H1 (cell line): ENCODE data around the gene SLC13A4. TPM values are rescaled to one million over a fixed set of nuclear protein-coding genes. Genes with fewer than 3 reads are reported as not detected.

Source experiments
- CTCF ChIA-PET: fragments of 300-600 bp; sonication (Branson Sonifier 250); formaldehyde crosslinking; loops from one replicate; lab custom pipeline; 2021; ENCODE audit not compliant: partially characterized antibody; lab: Charles Lee
- POLR2A ChIA-PET: fragments of 300-600 bp; sonication (Branson Sonifier 250); formaldehyde crosslinking; loops from one replicate; lab custom pipeline; 2021; ENCODE audit warnings: inconsistent platforms; ENCODE audit not compliant: partially characterized antibody; lab: Charles Lee
- DNase-seq, 2 experiments: peaks; one replicate each; pipeline versions ENCODE4 v3.0.0 to v3.0.0-alpha.2; 2010 to 2022; ENCODE audit warnings: low spot score in 2 of 2, low read depth in 1 of 2, mixed read lengths in 1 of 2
- FAIRE-seq: peaks from 2 replicates; lab custom pipeline; 2011; peaks lifted over from hg19 to GRCh38; lab: Jason Lieb, UNC
- H2AFZ ChIP-seq: 2 replicates; pipeline ENCODE4 v1.8.1; 2012; ENCODE audit warnings: low read length, inconsistent platforms
- H2AK5ac ChIP-seq: 2 replicates; pipeline ENCODE4 v1.6.1; 2013; ENCODE audit warnings: low read depth, low read length
- H2BK120ac ChIP-seq: replicated peaks from 2 replicates; pipeline ENCODE3; 2013; ENCODE audit warnings: low read depth, low read length, inconsistent platforms
- H2BK12ac ChIP-seq: 2 replicates; pipeline ENCODE4 v1.6.1; 2013; ENCODE audit warnings: low read depth, low read length
- H2BK15ac ChIP-seq: 2 replicates; pipeline ENCODE4 v1.6.1; 2013; ENCODE audit warnings: low read length
- H2BK20ac ChIP-seq: 2 replicates; pipeline ENCODE4 v1.6.1; 2013; ENCODE audit warnings: low read length
- H2BK5ac ChIP-seq: 2 replicates; pipeline ENCODE4 v1.6.1; 2013; ENCODE audit warnings: low read depth, low read length
- H3K14ac ChIP-seq: 2 replicates; pipeline ENCODE4 v1.6.1; 2013; ENCODE audit warnings: inconsistent platforms; ENCODE audit not compliant: insufficient read length
- H3K18ac ChIP-seq: 2 replicates; pipeline ENCODE4 v1.6.1; 2013; ENCODE audit warnings: low read length; ENCODE audit errors: extremely low read depth
- H3K23ac ChIP-seq: 2 replicates; pipeline ENCODE4 v1.6.1; 2013; ENCODE audit warnings: inconsistent platforms; ENCODE audit not compliant: insufficient read length
- H3K23me2 ChIP-seq: 2 replicates; pipeline ENCODE4 v1.6.1; 2013; ENCODE audit warnings: low read depth, low read length
- H3K27ac ChIP-seq: 2 replicates; pipeline ENCODE4 v1.6.1; 2011; ENCODE audit warnings: low read depth, low read length, inconsistent platforms
- H3K27me3 ChIP-seq, 4 experiments: replicated peaks in 1 of 4; 1 replicate in 1 of 4; 2 replicates in 3 of 4; pipeline versions ENCODE4 v1.6.1 to v1.8.1; 2011 to 2013; ENCODE audit warnings: low read length in 3 of 4, mild to moderate bottlenecking in 3 of 4, inconsistent platforms in 2 of 4, mixed read lengths in 2 of 4, moderate library complexity in 1 of 4; ENCODE audit not compliant: control insufficient read depth in 3 of 4, insufficient read depth in 3 of 4; ENCODE audit errors: extremely low read depth in 1 of 4
- H3K36me3 ChIP-seq, 4 experiments: 2 replicates each; pipeline versions ENCODE4 v1.6.1 to v1.8.1; 2011 to 2013; ENCODE audit warnings: mild to moderate bottlenecking in 4 of 4, low read length in 3 of 4, moderate library complexity in 2 of 4, control low read depth in 1 of 4, inconsistent platforms in 1 of 4; ENCODE audit not compliant: insufficient read depth in 4 of 4, control insufficient read depth in 2 of 4
- H3K4ac ChIP-seq: replicated peaks from 2 replicates; pipeline ENCODE3; 2013; ENCODE audit warnings: low read length, low read depth, mixed read lengths, inconsistent platforms; ENCODE audit not compliant: insufficient read length
- H3K4me1 ChIP-seq, 4 experiments: replicated peaks in 1 of 4; 1 replicate in 1 of 4; 2 replicates in 3 of 4; pipeline versions ENCODE4 v1.6.1 to v1.8.1; 2011 to 2013; ENCODE audit warnings: low read length in 3 of 4, inconsistent platforms in 2 of 4, mixed read lengths in 1 of 4; ENCODE audit not compliant: insufficient read depth in 4 of 4, control insufficient read depth in 3 of 4
- H3K4me2 ChIP-seq, 2 experiments: 2 replicates each; pipeline versions ENCODE4 v1.6.1 to v1.8.1; 2011 to 2013; ENCODE audit warnings: low read depth in 2 of 2, low read length in 2 of 2, control low read depth in 1 of 2, inconsistent platforms in 1 of 2, mild to moderate bottlenecking in 1 of 2; ENCODE audit not compliant: insufficient read depth in 1 of 2
- H3K4me3 ChIP-seq, 4 experiments: fragments of 200-600, 300-600 bp in 1 of 4; sonication (generic), shearing (Covaris generic), sonication (Bioruptor Twin) in 1 of 4; 2 replicates each; pipeline versions ENCODE4 v1.5.1 to v1.8.1; 2011 to 2016; ENCODE audit warnings: low read length in 4 of 4, low read depth in 3 of 4, control low read depth in 2 of 4, inconsistent platforms in 2 of 4, mild to moderate bottlenecking in 2 of 4, mixed read lengths in 1 of 4, moderate library complexity in 1 of 4; ENCODE audit not compliant: insufficient read depth in 2 of 4; ENCODE audit errors: extremely low read depth in 1 of 4
- H3K56ac ChIP-seq: replicated peaks from 2 replicates; pipeline ENCODE3; 2013; ENCODE audit warnings: low read depth, mild to moderate bottlenecking, mixed read lengths, low read length, inconsistent platforms; ENCODE audit not compliant: insufficient read length
- H3K79me1 ChIP-seq: 2 replicates; pipeline ENCODE4 v1.6.1; 2013; ENCODE audit warnings: low read depth, low read length, control low read depth
- H3K79me2 ChIP-seq, 2 experiments: 2 replicates each; pipeline versions ENCODE4 v1.6.1 to v1.8.1; 2012 to 2013; ENCODE audit warnings: low read length in 2 of 2, mild to moderate bottlenecking in 2 of 2, inconsistent platforms in 1 of 2; ENCODE audit not compliant: insufficient read depth in 2 of 2, control insufficient read depth in 1 of 2
- H3K9ac ChIP-seq, 4 experiments: replicated peaks in 1 of 4; 1 replicate in 1 of 4; 2 replicates in 3 of 4; pipeline versions ENCODE4 v1.6.1 to v1.8.1; 2011 to 2013; ENCODE audit warnings: low read depth in 3 of 4, low read length in 3 of 4, control low read depth in 2 of 4, mild to moderate bottlenecking in 2 of 4, moderate library complexity in 2 of 4, inconsistent platforms in 1 of 4; ENCODE audit errors: extremely low read depth in 1 of 4
- H3K9me3 ChIP-seq, 2 experiments: 2 replicates each; pipeline versions ENCODE4 v1.6.1 to v1.8.1; 2012 to 2013; ENCODE audit warnings: mild to moderate bottlenecking in 2 of 2, moderate library complexity in 2 of 2, control low read depth in 1 of 2, inconsistent platforms in 1 of 2, low read depth in 1 of 2, low read length in 1 of 2, mixed read lengths in 1 of 2; ENCODE audit not compliant: insufficient read depth in 2 of 2
- H4K20me1 ChIP-seq, 2 experiments: replicated peaks in 1 of 2; 2 replicates each; pipeline versions ENCODE3 to v1.8.1; 2011 to 2013; ENCODE audit warnings: inconsistent platforms in 2 of 2, low read length in 2 of 2, mild to moderate bottlenecking in 1 of 2; ENCODE audit not compliant: insufficient read depth in 2 of 2, control insufficient read depth in 1 of 2
- H4K5ac ChIP-seq: 2 replicates; pipeline ENCODE4 v1.6.1; 2013; ENCODE audit warnings: low read length, low read depth, mixed read lengths, inconsistent platforms; ENCODE audit not compliant: insufficient read length
- H4K8ac ChIP-seq: 2 replicates; pipeline ENCODE4 v1.8.0; 2013; ENCODE audit warnings: mild to moderate bottlenecking, moderate library complexity, low read length, inconsistent platforms; ENCODE audit not compliant: insufficient read depth; ENCODE audit errors: extremely low read depth
- H4K91ac ChIP-seq: replicated peaks from 2 replicates; pipeline ENCODE3; 2013; ENCODE audit warnings: low read length, mixed read lengths, inconsistent platforms; ENCODE audit not compliant: insufficient read length
- CBX5 ChIP-seq: fragments of 300-800, 300-1000 bp; sonication (generic); IDR thresholded peaks from 2 replicates; pipeline ENCODE4 v1.7.1; 2016; ENCODE audit warnings: antibody characterized with exemption, low read length, low read depth
- GTF2F1 ChIP-seq: IDR thresholded peaks from 2 replicates; pipeline ENCODE4 v1.6.1; 2012; ENCODE audit warnings: low read depth, low read length, improper control_type of control experiment, borderline replicate concordance
- MAFK ChIP-seq: IDR thresholded peaks from 2 replicates; pipeline ENCODE4 v1.6.1; 2012; ENCODE audit warnings: low read depth, mild to moderate bottlenecking, improper control_type of control experiment, low read length
- RBBP5 ChIP-seq: IDR thresholded peaks from 2 replicates; pipeline ENCODE4 v1.7.1; 2012; ENCODE audit warnings: low read depth, mild to moderate bottlenecking, inconsistent platforms, low read length, moderate library complexity, borderline replicate concordance
- SAP30 ChIP-seq: fragments of 300-600 bp; sonication (generic); IDR thresholded peaks from 2 replicates; pipeline ENCODE4 v1.7.1; 2012; ENCODE audit warnings: low read length, moderate library complexity, mild to moderate bottlenecking, inconsistent platforms; ENCODE audit not compliant: insufficient read depth, insufficient replicate concordance
- SP2 ChIP-seq: IDR thresholded peaks from 2 replicates; pipeline ENCODE4 v1.6.1; 2012; ENCODE audit warnings: mild to moderate bottlenecking, low read length, inconsistent platforms
- SP4 ChIP-seq: IDR thresholded peaks from 2 replicates; pipeline ENCODE4 v1.6.1; 2012; ENCODE audit warnings: low read length, inconsistent platforms
- TAF1 ChIP-seq: IDR thresholded peaks from 2 replicates; pipeline ENCODE4 v1.6.1; 2011; ENCODE audit warnings: mild to moderate bottlenecking, low read depth, low read length
- WGBS, 2 experiments: shearing (Covaris generic) in 1 of 2; methylation state at CpG; one replicate each; pipeline versions ENCODE4 v1.1.6 to v1.1.7; 2013 to 2015; ENCODE audit warnings: low lambda C conversion rate in 2 of 2, mixed read lengths in 2 of 2, inconsistent platforms in 1 of 2, low coverage in 1 of 2, missing lambda C conversion rate in 1 of 2; ENCODE audit not compliant: insufficient replicate concordance in 2 of 2, insufficient coverage in 1 of 2, insufficient read length in 1 of 2; ENCODE audit errors: extremely low coverage in 1 of 2, missing lambda C conversion rate in 1 of 2; 5-methylcytosine and 5-hydroxymethylcytosine counted together
- polyA plus RNA-seq, 7 experiments: library from polyadenylated mRNA; depleted of rRNA in 3 of 7; stranded (reverse) in 5 of 7; unstranded in 2 of 7; fragments of >200 nt in 5 of 7; fragments of 200-250 nt in 2 of 7; gene quantifications; 1 replicate in 5 of 7; 2 replicates in 1 of 7; 4 replicates in 1 of 7; pipeline versions ENCODE4 v1.2.1 to v1.2.3, GENCODE V29; 2011 to 2013; ENCODE audit warnings: missing spikeins in 2 of 7, mixed read lengths in 2 of 7
- total RNA-seq: library from RNA; stranded (reverse); fragmentation: NEBNext Ultra II Directional; extraction: Animal tissue kit (Norgen Biotek cat#: 25700); gene quantifications from 2 replicates; pipeline ENCODE4 v1.2.1, GENCODE V29; 2021
- TF ChIP-seq, protein P1 (sequence below): IDR thresholded peaks from 2 replicates; pipeline ENCODE4 v1.6.1; 2012; ENCODE audit warnings: inconsistent platforms
- TF ChIP-seq, protein P2 (sequence below): IDR thresholded peaks from 2 replicates; pipeline ENCODE4 v1.6.1; 2011; ENCODE audit warnings: low read length, improper control_type of control experiment

SLC13A4 gene
- total and polyA plus RNA-seq, 2 of the 8 experiments (the other 6 are each of a cell fraction or from before 2014, with no cell fraction given): 3.9 to 7.5 TPM

DNA sequence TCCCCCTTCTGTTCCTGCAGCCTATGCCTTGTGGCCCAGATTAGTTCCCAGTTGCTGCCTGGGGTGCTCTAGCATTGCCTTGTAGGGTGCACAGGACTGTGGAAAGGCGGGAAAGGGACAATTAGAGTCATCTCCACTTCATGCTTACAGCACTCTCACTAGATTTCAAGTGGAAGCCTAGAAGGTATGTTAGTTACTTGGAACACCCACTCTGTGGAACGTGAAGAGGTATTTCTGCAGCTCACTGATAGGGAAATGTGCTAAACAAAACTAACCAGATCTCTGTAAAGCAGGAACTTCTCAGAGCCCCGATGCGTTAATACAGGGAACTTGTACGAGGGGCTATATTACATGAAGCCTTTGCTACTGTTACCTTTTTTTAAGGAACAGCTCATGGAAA lies 46.2 kb downstream of the SLC13A4 start:
- Histone ChIP-seq H2BK20ac (no peak overlapping the region), H3K27me3 (no peaks in the 10 kb centered on the region), H4K91ac (no peak overlapping the region), H4K8ac (no peak overlapping the region), H2BK5ac (no peak overlapping the region), H3K14ac (no peak overlapping the region), H3K23ac (no peak overlapping the region), H3K18ac (no peak overlapping the region), H3K4me2 (no peak overlapping the region), H3K56ac (no peak overlapping the region), H3K79me2 (peaks cover 0 to 3% of the 10 kb centered on the region in 2 experiments; a peak in 2 of 4 replicates), H3K79me1 (peaks cover 8% of the 10 kb centered on the region), H4K5ac (no peak overlapping the region), H3K9me3 (no peaks in the 10 kb centered on the region), H3K27ac (no peak overlapping the region), H2BK12ac (no peak overlapping the region), H2AK5ac (no peak overlapping the region), H4K20me1 (peaks cover 0 to 11% of the 10 kb centered on the region in 2 experiments), H2BK15ac (no peak overlapping the region), H2AFZ (no peak overlapping the region), H2BK120ac (no peak overlapping the region), H3K4ac (no peak overlapping the region), H3K23me2 (no peaks in the 10 kb centered on the region)
- DNase-seq (no peak), FAIRE-seq (no peak)
- CTCF ChIA-PET: interaction anchor here (0.7 to 5.9 kb wide), 11 partner anchors 10 to 407 kb away, joined by 3 to 89 read pairs (median 5); no protein-coding TSS in a partner anchor
- 96% methylated on average over 5 of the region's 5 CpGs; no CpG with 5 or more reads in 1 of the 2 experiments for WGBS, 2 experiments
- no peak for TF ChIP-seq SP2
- TF ChIP-seq, protein P1, sequence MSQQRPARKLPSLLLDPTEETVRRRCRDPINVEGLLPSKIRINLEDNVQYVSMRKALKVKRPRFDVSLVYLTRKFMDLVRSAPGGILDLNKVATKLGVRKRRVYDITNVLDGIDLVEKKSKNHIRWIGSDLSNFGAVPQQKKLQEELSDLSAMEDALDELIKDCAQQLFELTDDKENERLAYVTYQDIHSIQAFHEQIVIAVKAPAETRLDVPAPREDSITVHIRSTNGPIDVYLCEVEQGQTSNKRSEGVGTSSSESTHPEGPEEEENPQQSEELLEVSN: no peak
- TF ChIP-seq SAP30: no peak
- TF ChIP-seq, protein P2, sequence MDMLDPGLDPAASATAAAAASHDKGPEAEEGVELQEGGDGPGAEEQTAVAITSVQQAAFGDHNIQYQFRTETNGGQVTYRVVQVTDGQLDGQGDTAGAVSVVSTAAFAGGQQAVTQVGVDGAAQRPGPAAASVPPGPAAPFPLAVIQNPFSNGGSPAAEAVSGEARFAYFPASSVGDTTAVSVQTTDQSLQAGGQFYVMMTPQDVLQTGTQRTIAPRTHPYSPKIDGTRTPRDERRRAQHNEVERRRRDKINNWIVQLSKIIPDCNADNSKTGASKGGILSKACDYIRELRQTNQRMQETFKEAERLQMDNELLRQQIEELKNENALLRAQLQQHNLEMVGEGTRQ: no peak
- no peak for TF ChIP-seq RBBP5
- TF ChIP-seq SP4: no peak
- TF ChIP-seq TAF1: no peak
- TF ChIP-seq MAFK: no peak
- TF ChIP-seq CBX5: no peak
- no peak for TF ChIP-seq GTF2F1
- TF ChIP-seq, all 59 proteins: peak for 0
- Histone ChIP-seq H3K36me3 (peaks cover 0 to 17% (median 2%) of the 10 kb centered on the region in 4 experiments; a peak in 4 of 8 replicates), H3K9ac (no peak overlapping the region), H3K4me1 (peaks cover 0 to 3% (median 0%) of the 10 kb centered on the region in 4 experiments; a peak in 2 of 7 replicates), H3K4me3 (no peak overlapping the region)
- POLR2A ChIA-PET: interaction anchor here (0.6 kb wide), 2 partner anchors 10 to 160 kb away, joined by 3 read pairs; no protein-coding TSS in a partner anchor
